ENCODE data around the gene GALNT9. TPM values are rescaled to one million over a fixed set of nuclear protein-coding genes. Genes with fewer than 3 reads are reported as not detected.

GALNT9 gene
- total RNA-seq, 6 donors from 2014 or later, result 0.26 TPM; not detected in 5

DNA sequence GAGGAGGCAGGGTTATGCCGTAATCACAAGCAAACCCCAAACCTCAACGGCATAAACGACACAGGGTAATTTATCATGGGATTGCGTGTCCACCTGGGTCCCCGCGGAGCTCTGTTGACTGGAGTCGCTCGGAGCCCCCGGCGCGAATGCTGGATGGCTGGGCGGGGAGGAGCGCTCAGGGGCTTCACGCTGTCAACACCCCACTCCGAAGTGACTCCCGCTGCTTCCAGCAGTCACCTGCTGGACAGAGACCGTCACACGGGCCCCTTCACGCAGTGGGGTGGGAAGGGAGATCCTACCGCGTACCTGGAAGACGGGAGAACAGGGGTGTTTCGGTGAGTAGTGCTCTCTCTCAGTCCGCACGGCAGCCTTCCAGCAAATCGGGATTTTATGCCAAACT lies 4.4 kb upstream of the GALNT9 start:
- no peak overlapping the region for H3K4me3 ChIP-seq
- H3K36me3 ChIP-seq, result no peaks in the 10 kb centered on the region
- ATAC-seq (ENCODE audit: low FRiP score in 2 of 2) (no peak), DNase-seq (no peak)
- H3K9me3 ChIP-seq, result no peaks in the 10 kb centered on the region
- peaks cover 0 to 18% (median 9%) of the 10 kb centered on the region in 4 donors for H3K27me3 ChIP-seq
- TF ChIP-seq POLR2AphosphoS5 (IDR thresholded peaks at IDR 0.05), result no peak
- no peak for TF ChIP-seq CTCF (IDR thresholded peaks at IDR 0.05)
- TF ChIP-seq EP300 (IDR thresholded peaks at IDR 0.05), result no peak
- no peak for TF ChIP-seq POLR2A (IDR thresholded peaks at IDR 0.05)
- WGBS, 2 donors, result 82 to 89% methylated on average over 6 to 26 of the region's 26 CpGs
- H3K27ac ChIP-seq, result no peak overlapping the region
- H3K4me1 ChIP-seq, result peaks cover 0 to 15% (median 0%) of the 10 kb centered on the region in 4 donors

DNA sequence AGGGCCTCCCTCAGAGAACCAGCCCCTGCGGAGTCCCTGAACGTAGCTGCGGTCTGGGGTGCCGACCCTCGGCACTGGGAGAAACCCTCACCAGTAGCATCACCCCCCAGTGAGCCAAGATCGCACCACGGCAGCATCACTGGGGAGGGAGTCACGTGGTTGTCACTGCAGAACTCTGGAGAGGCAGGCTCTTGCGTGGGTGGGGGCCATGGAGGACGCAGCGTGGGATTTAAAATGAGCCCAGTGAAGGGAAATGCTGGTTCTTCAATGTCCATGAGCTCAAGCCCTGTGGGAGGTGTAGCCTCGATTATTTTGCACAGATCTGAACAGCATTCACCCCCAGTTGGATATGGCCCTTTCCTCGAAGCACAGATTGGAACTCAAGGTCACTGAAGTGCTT lies 3.9 kb upstream of the GALNT9 start:
- peaks cover 0 to 23% (median 11%) of the 10 kb centered on the region in 4 donors for H3K27me3 ChIP-seq
- 70 to 74% methylated on average over 8 to 13 of the region's 13 CpGs for WGBS, 2 donors
- TF ChIP-seq POLR2AphosphoS5 (IDR thresholded peaks at IDR 0.05), result no peak
- TF ChIP-seq POLR2A (IDR thresholded peaks at IDR 0.05), result no peak
- TF ChIP-seq CTCF (IDR thresholded peaks at IDR 0.05), result no peak
- no peak for TF ChIP-seq EP300 (IDR thresholded peaks at IDR 0.05)

DNA sequence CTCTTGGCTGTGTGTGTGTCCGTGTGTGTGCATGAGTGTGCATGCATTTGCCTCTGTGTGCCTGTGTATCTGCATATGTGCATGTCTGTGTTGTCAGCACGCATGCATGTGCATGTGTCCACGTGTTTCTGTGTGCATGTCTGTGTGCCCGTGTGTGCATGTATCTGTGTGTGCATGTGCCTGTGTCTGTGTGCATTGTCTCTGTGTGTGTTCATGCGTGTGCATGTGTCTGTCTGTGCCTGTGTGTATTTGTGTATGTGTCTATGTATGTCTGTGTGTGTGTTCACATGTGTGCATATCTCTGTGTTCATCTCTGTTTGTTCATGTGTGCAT lies 1.1 kb upstream of the GALNT9 start:
- no peak for DNase-seq
- H3K4me1 ChIP-seq, result peaks cover 7 to 37% (median 12%) of the 10 kb centered on the region in 4 donors
- H3K36me3 ChIP-seq, result no peaks in the 10 kb centered on the region
- 84 to 100% methylated on average over 1 to 5 of the region's 5 CpGs for WGBS, 2 donors
- no peak for ATAC-seq (ENCODE audit: low FRiP score in 2 of 2)
- H3K4me3 ChIP-seq, result no peak overlapping the region
- H3K9me3 ChIP-seq, result no peaks in the 10 kb centered on the region
- no peak for TF ChIP-seq POLR2AphosphoS5 (IDR thresholded peaks at IDR 0.05)
- TF ChIP-seq EP300 (IDR thresholded peaks at IDR 0.05), result no peak
- no peak for TF ChIP-seq CTCF (IDR thresholded peaks at IDR 0.05)
- no peak for TF ChIP-seq POLR2A (IDR thresholded peaks at IDR 0.05)
- peaks cover 0 to 27% (median 13%) of the 10 kb centered on the region in 4 donors for H3K27me3 ChIP-seq
- no peak overlapping the region for H3K27ac ChIP-seq

More for the DNA sequence above, 3.9 kb upstream of the GALNT9 start:
- H3K4me1 ChIP-seq, result peaks cover 0 to 20% (median 2%) of the 10 kb centered on the region in 4 donors
- H3K27ac ChIP-seq, result no peak overlapping the region
- H3K36me3 ChIP-seq, result no peaks in the 10 kb centered on the region
- H3K4me3 ChIP-seq, result no peak overlapping the region
- no peaks in the 10 kb centered on the region for H3K9me3 ChIP-seq
- no peak for DNase-seq
- no peak for ATAC-seq (ENCODE audit: low FRiP score in 2 of 2)

- WGBS, 2 donors, result 12 to 22% methylated on average over 14 to 15 of the region's 49 CpGs
These were observed 545 bp upstream of the GALNT9 start for GRCh38 chr12:132329720-132330548.

More at GRCh38 chr12:132329720-132330548, 545 bp upstream of the GALNT9 start:
- Histone ChIP-seq H3K9me3 (no peaks in the 10 kb centered on the region), H3K27ac (no peak overlapping the region), H3K4me1 (peaks cover 7 to 37% (median 12%) of the 10 kb centered on the region in 4 donors), H3K4me3 (no peak overlapping the region), H3K36me3 (no peaks in the 10 kb centered on the region), H3K27me3 (peaks cover 0 to 27% (median 13%) of the 10 kb centered on the region in 4 donors)
- DNase-seq (peak in 1 of 2 donors; percentile 73), ATAC-seq (ENCODE audit: low FRiP score in 2 of 2) (no peak)
- TF ChIP-seq CTCF (IDR thresholded peaks at IDR 0.05) (no peak), POLR2AphosphoS5 (IDR thresholded peaks at IDR 0.05) (no peak), EP300 (IDR thresholded peaks at IDR 0.05) (no peak), POLR2A (IDR thresholded peaks at IDR 0.05) (no peak)
